IMR-90 (cell line): ENCODE data around the gene PSMD4. TPM values are rescaled to one million over a fixed set of nuclear protein-coding genes. Genes with fewer than 3 reads are reported as not detected.
A peak's percentile ranks its signal among the peaks of the same experiment; 100 is the strongest.

Experiments
- ATAC-seq: fragments of 200-7000 bp; cut with Tn5 transposase; 2 replicates; pipeline ENCODE4 v1.9.1; 2020; ENCODE audit warnings: low read depth, mild to moderate bottlenecking, moderate library complexity
- BruUV-seq: library from RNA; stranded (reverse); fragments of 400-500 nt; replicated peaks from 2 replicates; lab custom pipeline; 2021; lab: Mats Ljungman, UMichigan
- CTCF ChIA-PET: fragments of 300-600 bp; formaldehyde crosslinking; extraction: SDS; loops from one replicate; lab custom pipeline; 2021; ENCODE audit warnings: antibody characterized with exemption; lab: Yijun Ruan, JAX
- POLR2A ChIA-PET: fragments of 300-600 bp; sonication (Branson Sonifier 250); formaldehyde crosslinking; loops from one replicate; lab custom pipeline; 2022; ENCODE audit warnings: antibody characterized with exemption; ENCODE audit not compliant: unreplicated experiment; lab: Charles Lee
- DNase-seq: peaks from one replicate; pipeline ENCODE4 v3.0.0; 2013
- H2AFZ ChIP-seq: replicated peaks from 2 replicates; pipeline ENCODE3; 2013; ENCODE audit warnings: low read length, mild to moderate bottlenecking; ENCODE audit not compliant: poor library complexity
- H2AK5ac ChIP-seq: 2 replicates; pipeline ENCODE4 v1.6.1; 2013; ENCODE audit warnings: low read depth, low read length, inconsistent platforms
- H2AK9ac ChIP-seq: replicated peaks from 2 replicates; pipeline ENCODE3; 2013; ENCODE audit warnings: mild to moderate bottlenecking, low read depth, low read length, moderate library complexity; ENCODE audit not compliant: poor library complexity
- H2BK120ac ChIP-seq: 2 replicates; pipeline ENCODE4 v1.6.1; 2013; ENCODE audit warnings: low read depth, low read length, inconsistent platforms
- H2BK15ac ChIP-seq: 3 replicates; pipeline ENCODE4 v1.6.1; 2013; ENCODE audit warnings: low read depth, low read length, inconsistent platforms
- H2BK20ac ChIP-seq: 2 replicates; pipeline ENCODE4 v1.6.1; 2013; ENCODE audit warnings: low read depth, mild to moderate bottlenecking, inconsistent platforms, low read length, moderate library complexity
- H2BK5ac ChIP-seq: 2 replicates; pipeline ENCODE4 v1.6.1; 2013; ENCODE audit warnings: mild to moderate bottlenecking, low read depth, low read length, inconsistent platforms; ENCODE audit not compliant: poor library complexity, severe bottlenecking
- H3K14ac ChIP-seq: replicated peaks from 2 replicates; pipeline ENCODE4 v1.6.1; 2013; ENCODE audit warnings: low read depth, low read length, inconsistent platforms
- H3K18ac ChIP-seq: 2 replicates; pipeline ENCODE4 v1.6.1; 2013; ENCODE audit warnings: low read depth, low read length, control low read depth
- H3K23ac ChIP-seq: 2 replicates; pipeline ENCODE4 v1.6.1; 2013; ENCODE audit warnings: low read depth, low read length, inconsistent platforms
- H3K27ac ChIP-seq: 2 replicates; pipeline ENCODE4 v1.5.1; 2013; ENCODE audit warnings: mild to moderate bottlenecking, control low read depth, low read length; ENCODE audit not compliant: insufficient read depth
- H3K27me3 ChIP-seq: 2 replicates; pipeline ENCODE4 v1.6.1; 2013; ENCODE audit warnings: low read length; ENCODE audit not compliant: control insufficient read depth, insufficient read depth
- H3K36me3 ChIP-seq: 2 replicates; pipeline ENCODE4 v1.6.1; 2013; ENCODE audit warnings: low read length, mixed read lengths; ENCODE audit not compliant: control insufficient read depth, insufficient read depth
- H3K4ac ChIP-seq: 2 replicates; pipeline ENCODE4 v1.6.1; 2013; ENCODE audit warnings: low read depth, low read length, inconsistent platforms
- H3K4me1 ChIP-seq: 2 replicates; pipeline ENCODE4 v1.6.1; 2013; ENCODE audit warnings: low read length, mixed read lengths; ENCODE audit not compliant: control insufficient read depth, insufficient read depth
- H3K4me2 ChIP-seq: 2 replicates; pipeline ENCODE4 v1.6.1; 2013; ENCODE audit warnings: low read depth, mild to moderate bottlenecking, control low read depth, low read length, moderate library complexity
- H3K4me3 ChIP-seq: 2 replicates; pipeline ENCODE4 v1.5.1; 2013; ENCODE audit warnings: low read depth, mild to moderate bottlenecking, control low read depth, low read length, moderate library complexity; ENCODE audit not compliant: insufficient read depth
- H3K56ac ChIP-seq: 2 replicates; pipeline ENCODE4 v1.6.1; 2013; ENCODE audit warnings: low read length, inconsistent platforms; ENCODE audit not compliant: insufficient read depth; ENCODE audit errors: extremely low read depth
- H3K79me1 ChIP-seq, 2 experiments: 2 replicates each; pipeline ENCODE4 v1.6.1; 2013; ENCODE audit warnings: low read length in 2 of 2, inconsistent platforms in 1 of 2, low read depth in 1 of 2
- H3K9ac ChIP-seq: 2 replicates; pipeline ENCODE4 v1.6.1; 2013; ENCODE audit warnings: low read depth, low read length, control low read depth
- H3K9me1 ChIP-seq: 2 replicates; pipeline ENCODE4 v1.6.1; 2013; ENCODE audit warnings: low read length, inconsistent platforms; ENCODE audit not compliant: insufficient read depth
- H3K9me3 ChIP-seq: 2 replicates; pipeline ENCODE4 v1.6.1; 2013; ENCODE audit warnings: low read length; ENCODE audit not compliant: control insufficient read depth, insufficient read depth
- H4K20me1 ChIP-seq: 2 replicates; pipeline ENCODE4 v1.6.1; 2013; ENCODE audit warnings: low read length, inconsistent platforms; ENCODE audit not compliant: insufficient read depth
- H4K5ac ChIP-seq: 2 replicates; pipeline ENCODE4 v1.6.1; 2013; ENCODE audit warnings: mild to moderate bottlenecking, low read depth, low read length, control low read depth
- H4K8ac ChIP-seq, 2 experiments: 2 replicates each; pipeline ENCODE4 v1.6.1; 2013; ENCODE audit warnings: low read depth in 2 of 2, low read length in 2 of 2, control low read depth in 1 of 2, inconsistent platforms in 1 of 2
- H4K91ac ChIP-seq: 2 replicates; pipeline ENCODE4 v1.6.1; 2013; ENCODE audit warnings: low read depth, low read length, inconsistent platforms; ENCODE audit not compliant: insufficient read depth
- CEBPB ChIP-seq: IDR thresholded peaks from 2 replicates; pipeline ENCODE4 v1.6.1; 2012; ENCODE audit warnings: low read depth, low read length, improper control_type of control experiment
- MAFK ChIP-seq: IDR thresholded peaks from 2 replicates; pipeline ENCODE4 v1.6.1; 2012; ENCODE audit warnings: low read depth, low read length, improper control_type of control experiment
- MAZ ChIP-seq: IDR thresholded peaks from 2 replicates; pipeline ENCODE4 v1.6.1; 2012; ENCODE audit warnings: low read depth, mild to moderate bottlenecking, low read length, improper control_type of control experiment, moderate library complexity, borderline replicate concordance
- MXI1 ChIP-seq: IDR thresholded peaks from 2 replicates; pipeline ENCODE4 v1.6.1; 2012; ENCODE audit warnings: low read depth, mild to moderate bottlenecking, low read length, moderate library complexity, borderline replicate concordance
- POLR2A ChIP-seq: IDR thresholded peaks from 2 replicates; pipeline ENCODE4 v1.6.1; 2012; ENCODE audit warnings: mild to moderate bottlenecking, low read depth, low read length
- RAD21 ChIP-seq: IDR thresholded peaks from 2 replicates; pipeline ENCODE4 v1.6.1; 2012; ENCODE audit warnings: low read length, improper control_type of control experiment
- RFX5 ChIP-seq: IDR thresholded peaks from 2 replicates; pipeline ENCODE4 v1.8.0; 2012; ENCODE audit warnings: low read depth, mild to moderate bottlenecking, low read length, moderate library complexity
- WGBS, 2 experiments: methylation state at CpG; one replicate each; pipeline versions ENCODE4 v1.1.5 to v1.1.7; 2013; ENCODE audit warnings: missing lambda C conversion rate in 2 of 2; ENCODE audit not compliant: insufficient read length in 1 of 2; ENCODE audit errors: extremely low coverage in 2 of 2; 5-methylcytosine and 5-hydroxymethylcytosine counted together
- dilution Hi-C: fragments of 300-500 bp; cut with HindIII; formaldehyde crosslinking; loops from one replicate; pipeline ENCODE4 v1.14.3; 2018; ENCODE audit warnings: low sequenced_read_pairs; ENCODE audit not compliant: unreplicated experiment
- in situ Hi-C: fragments of 300-500 bp; cut with MboI; formaldehyde crosslinking; loops from 3 replicates; pipeline ENCODE4 v1.14.3; 2019; ENCODE audit warnings: low sequenced_read_pairs, inconsistent platforms, mixed read lengths
- intact Hi-C: fragments of 100-400 bp; cut with micrococcal nuclease; formaldehyde crosslinking; loops from 2 replicates; pipeline ENCODE4 v1.10.0; 2022
- polyA plus RNA-seq, 3 experiments: library from polyadenylated mRNA; depleted of rRNA; stranded (reverse); fragments of >200 nt; gene quantifications; 2 replicates each; pipeline ENCODE4 v1.2.3, GENCODE V29; 2012; ENCODE audit warnings: low replicate concordance in 1 of 3
- total RNA-seq: library from RNA; depleted of rRNA; stranded (reverse); fragments of >200 nt; gene quantifications from 2 replicates; pipeline ENCODE4 v1.2.3, GENCODE V29; 2012
- TF ChIP-seq, protein P1 (sequence below): fragments of 150-350 bp; IDR thresholded peaks from 2 replicates; pipeline ENCODE4 v1.6.1; 2016; ENCODE audit warnings: low read depth, mild to moderate bottlenecking, low read length, moderate library complexity, borderline replicate concordance
- TF ChIP-seq, protein P2 (sequence below): conservative IDR thresholded peaks from 2 replicates; pipeline ENCODE4 v1.5.1; 2012; ENCODE audit warnings: mild to moderate bottlenecking, low read depth, low read length, improper control_type of control experiment

Gene PSMD4
- total and polyA plus RNA-seq, 2 of the 4 experiments (the other 2 are of a cell fraction), result 289 to 314 TPM

DNA sequence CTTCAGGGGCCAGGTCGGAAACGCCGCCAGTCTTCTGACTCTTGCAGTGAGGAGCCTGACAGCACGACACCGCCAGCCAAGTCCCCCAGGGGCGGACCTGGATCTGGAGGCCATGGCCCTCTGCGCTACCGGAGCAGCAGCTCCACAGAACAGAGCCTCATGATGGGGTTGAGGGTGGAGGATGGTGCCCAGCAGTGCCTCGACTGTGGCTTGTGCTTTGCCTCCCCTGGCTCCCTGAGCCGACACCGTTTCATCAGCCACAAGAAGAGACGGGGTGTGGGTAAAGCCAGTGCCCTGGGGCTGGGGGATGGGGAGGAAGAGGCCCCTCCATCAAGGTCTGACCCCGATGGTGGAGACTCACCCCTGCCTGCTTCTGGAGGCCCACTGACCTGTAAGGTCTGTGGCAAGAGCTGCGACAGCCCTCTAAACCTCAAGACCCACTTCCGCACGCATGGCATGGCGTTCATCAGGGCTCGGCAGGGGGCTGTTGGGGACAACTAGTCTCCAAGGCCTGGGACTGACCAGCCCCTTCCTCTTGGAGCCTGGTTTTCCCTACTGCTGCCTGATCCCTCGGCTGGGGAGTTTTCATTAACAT, 36.3 kb downstream of the PSMD4 start:
- no peak overlapping the region for H4K8ac ChIP-seq
- CTCF ChIA-PET, result no interaction called here
- DNase-seq (no peak), ATAC-seq (no peak)
- H3K9me3 ChIP-seq, result no peaks in the 10 kb centered on the region
- H3K9ac ChIP-seq, result no peak overlapping the region
- in situ Hi-C loops, result no loop called here
- H3K4me2 ChIP-seq, result no peak overlapping the region
- no peak overlapping the region for H2BK15ac ChIP-seq
- peak overlapping the region; percentile 9 for H2AK9ac ChIP-seq
- H2BK5ac ChIP-seq, result no peak overlapping the region
- WGBS, 2 experiments, result 92% methylated on average over 7 of the region's 19 CpGs; no CpG with 5 or more reads in 1 of the 2 experiments
- H3K9me1 ChIP-seq, result no peaks in the 10 kb centered on the region
- no peak overlapping the region for H2BK20ac ChIP-seq
- TF ChIP-seq RFX5, result no peak
- TF ChIP-seq RAD21, result no peak
- TF ChIP-seq POLR2A, result no peak
- TF ChIP-seq, protein P1, sequence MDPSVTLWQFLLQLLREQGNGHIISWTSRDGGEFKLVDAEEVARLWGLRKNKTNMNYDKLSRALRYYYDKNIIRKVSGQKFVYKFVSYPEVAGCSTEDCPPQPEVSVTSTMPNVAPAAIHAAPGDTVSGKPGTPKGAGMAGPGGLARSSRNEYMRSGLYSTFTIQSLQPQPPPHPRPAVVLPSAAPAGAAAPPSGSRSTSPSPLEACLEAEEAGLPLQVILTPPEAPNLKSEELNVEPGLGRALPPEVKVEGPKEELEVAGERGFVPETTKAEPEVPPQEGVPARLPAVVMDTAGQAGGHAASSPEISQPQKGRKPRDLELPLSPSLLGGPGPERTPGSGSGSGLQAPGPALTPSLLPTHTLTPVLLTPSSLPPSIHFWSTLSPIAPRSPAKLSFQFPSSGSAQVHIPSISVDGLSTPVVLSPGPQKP, result no peak
- TF ChIP-seq, protein P2, sequence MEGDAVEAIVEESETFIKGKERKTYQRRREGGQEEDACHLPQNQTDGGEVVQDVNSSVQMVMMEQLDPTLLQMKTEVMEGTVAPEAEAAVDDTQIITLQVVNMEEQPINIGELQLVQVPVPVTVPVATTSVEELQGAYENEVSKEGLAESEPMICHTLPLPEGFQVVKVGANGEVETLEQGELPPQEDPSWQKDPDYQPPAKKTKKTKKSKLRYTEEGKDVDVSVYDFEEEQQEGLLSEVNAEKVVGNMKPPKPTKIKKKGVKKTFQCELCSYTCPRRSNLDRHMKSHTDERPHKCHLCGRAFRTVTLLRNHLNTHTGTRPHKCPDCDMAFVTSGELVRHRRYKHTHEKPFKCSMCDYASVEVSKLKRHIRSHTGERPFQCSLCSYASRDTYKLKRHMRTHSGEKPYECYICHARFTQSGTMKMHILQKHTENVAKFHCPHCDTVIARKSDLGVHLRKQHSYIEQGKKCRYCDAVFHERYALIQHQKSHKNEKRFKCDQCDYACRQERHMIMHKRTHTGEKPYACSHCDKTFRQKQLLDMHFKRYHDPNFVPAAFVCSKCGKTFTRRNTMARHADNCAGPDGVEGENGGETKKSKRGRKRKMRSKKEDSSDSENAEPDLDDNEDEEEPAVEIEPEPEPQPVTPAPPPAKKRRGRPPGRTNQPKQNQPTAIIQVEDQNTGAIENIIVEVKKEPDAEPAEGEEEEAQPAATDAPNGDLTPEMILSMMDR, result no peak
- no peak for TF ChIP-seq MAZ
- no peak for TF ChIP-seq CEBPB
- TF ChIP-seq MXI1, result no peak
- no peak for TF ChIP-seq MAFK
- no peak overlapping the region for H4K5ac ChIP-seq
- no peaks in the 10 kb centered on the region for H3K4me1 ChIP-seq
- peaks cover 24% of the 10 kb centered on the region for H4K20me1 ChIP-seq
- dilution Hi-C loops, result no loop called here
- no peak overlapping the region for H2BK120ac ChIP-seq
- H2AK5ac ChIP-seq, result no peak overlapping the region
- POLR2A ChIA-PET, result no interaction called here
- H4K91ac ChIP-seq, result no peak overlapping the region
- no TSS peak for BruUV-seq
- H3K4me3 ChIP-seq, result no peak overlapping the region
- intact Hi-C loops, result no loop called here
- peaks cover 91% of the 10 kb centered on the region for H3K36me3 ChIP-seq
- peaks cover 8 to 47% of the 10 kb centered on the region in 2 experiments for H3K79me1 ChIP-seq
- no peak overlapping the region for H3K4ac ChIP-seq
- no peak overlapping the region for H3K14ac ChIP-seq
- H3K23ac ChIP-seq, result no peak overlapping the region
- no peak overlapping the region for H3K18ac ChIP-seq
- no peak overlapping the region for H3K27ac ChIP-seq
- H3K56ac ChIP-seq, result no peak overlapping the region
- no peaks in the 10 kb centered on the region for H3K27me3 ChIP-seq
- no peak overlapping the region for H2AFZ ChIP-seq
